Upper lobe of right lung (tissue), 1 donor: ENCODE measurements around the gene CKB. TPM values are rescaled to one million over a fixed set of nuclear protein-coding genes. Genes with fewer than 3 reads are reported as not detected.

Experiments
- ATAC-seq: fragments of 200-7000 bp; cut with Tn5 transposase; one replicate; pipeline ENCODE4 v1.9.1; 2020; ENCODE audit warnings: mild to moderate bottlenecking, moderate library complexity
- DNase-seq: peaks from one replicate; pipeline ENCODE4 v3.0.0-alpha.2; 2020
- H3K27ac ChIP-seq: fragments of 200-600 bp; one replicate; pipeline ENCODE4 v1.8.0; 2022
- H3K27me3 ChIP-seq: fragments of 200-600 bp; one replicate; pipeline ENCODE4 v1.8.0; 2022; ENCODE audit warnings: mild to moderate bottlenecking
- H3K36me3 ChIP-seq: fragments of 200-600 bp; one replicate; pipeline ENCODE4 v1.8.0; 2022
- H3K4me1 ChIP-seq: fragments of 200-600 bp; one replicate; pipeline ENCODE4 v1.8.0; 2022
- H3K4me3 ChIP-seq: fragments of 200-600 bp; one replicate; pipeline ENCODE4 v1.8.0; 2022; ENCODE audit warnings: mild to moderate bottlenecking
- H3K9me3 ChIP-seq: fragments of 200-600 bp; one replicate; pipeline ENCODE4 v1.8.0; 2022
- CTCF ChIP-seq: fragments of 200-600 bp; IDR thresholded peaks from one replicate; pipeline ENCODE4 v1.8.0; 2022; ENCODE audit warnings: antibody characterized with exemption
- intact Hi-C: fragments of 100-400 bp; cut with DNase I; formaldehyde crosslinking; loops from one replicate; pipeline ENCODE4 v1.11.0; 2022
- total RNA-seq: library from RNA; stranded (reverse); fragmentation: NEBNext Ultra II Directional; extraction: Animal tissue kit (Norgen Biotek cat#: 25700); gene quantifications from one replicate; pipeline ENCODE4 v1.2.1, GENCODE V29; 2021
- donor health status: DM: no; HTN: yes; CAD: no; lungs with severe emphysema.

The CKB gene
- total RNA-seq, 1 donor from 2014 or later = 148 TPM

GRCh38 chr14:103535891-103536565, 13.4 kb upstream of the CKB start:
- no peak for TF ChIP-seq CTCF

GRCh38 chr14:103535081-103535890, 12.7 kb upstream of the CKB start:
- H3K9me3 ChIP-seq = no peaks in the 10 kb centered on the region
- H3K27ac ChIP-seq = no peak overlapping the region
- peaks cover 19% of the 10 kb centered on the region for H3K4me1 ChIP-seq
- intact Hi-C loops = no loop called here
- peaks cover 26% of the 10 kb centered on the region for H3K36me3 ChIP-seq
- ATAC-seq (no peak), DNase-seq (no peak)
- TF ChIP-seq CTCF = no peak
- H3K27me3 ChIP-seq = no peaks in the 10 kb centered on the region
- no peak overlapping the region for H3K4me3 ChIP-seq

More at GRCh38 chr14:103535891-103536565, 13.4 kb upstream of the CKB start:
- peaks cover 24% of the 10 kb centered on the region for H3K36me3 ChIP-seq
- DNase-seq = no peak
- no peaks in the 10 kb centered on the region for H3K9me3 ChIP-seq
- H3K27me3 ChIP-seq = no peaks in the 10 kb centered on the region
- ATAC-seq = no peak
- peaks cover 24% of the 10 kb centered on the region for H3K4me1 ChIP-seq
- H3K27ac ChIP-seq = no peak overlapping the region
- intact Hi-C loops = no loop called here
- no peak overlapping the region for H3K4me3 ChIP-seq

- Histone ChIP-seq H3K4me1 (peaks cover 21% of the 10 kb centered on the region), H3K9me3 (no peaks in the 10 kb centered on the region), H3K27ac (no peak overlapping the region), H3K4me3 (no peak overlapping the region), H3K27me3 (no peaks in the 10 kb centered on the region), H3K36me3 (peaks cover 26% of the 10 kb centered on the region)
- no peak for DNase-seq
- intact Hi-C loops = no loop called here
- no peak for ATAC-seq
- TF ChIP-seq CTCF = no peak
Observed at GRCh38 chr14:103534576-103535061, 12.0 kb upstream of the CKB start.

- TF ChIP-seq CTCF = no peak
- Histone ChIP-seq H3K36me3 (peaks cover 26% of the 10 kb centered on the region), H3K27me3 (no peaks in the 10 kb centered on the region), H3K4me1 (peaks cover 20% of the 10 kb centered on the region), H3K4me3 (no peak overlapping the region), H3K27ac (no peak overlapping the region), H3K9me3 (no peaks in the 10 kb centered on the region)
- DNase-seq = no peak
- ATAC-seq = no peak
- intact Hi-C loops = no loop called here
Observed at GRCh38 chr14:103533999-103534575, 11.5 kb upstream of the CKB start.

- Histone ChIP-seq H3K4me1 (peaks cover 15% of the 10 kb centered on the region), H3K36me3 (peaks cover 26% of the 10 kb centered on the region)
Observed at GRCh38 chr14:103533137-103533998, 10.7 kb upstream of the CKB start.

More at GRCh38 chr14:103533137-103533998, 10.7 kb upstream of the CKB start:
- no peaks in the 10 kb centered on the region for H3K27me3 ChIP-seq
- no peak for ATAC-seq
- intact Hi-C loops = no loop called here
- H3K9me3 ChIP-seq = no peaks in the 10 kb centered on the region
- H3K27ac ChIP-seq = no peak overlapping the region
- H3K4me3 ChIP-seq = no peak overlapping the region
- no peak for DNase-seq
- TF ChIP-seq CTCF = no peak
